ENCODE measurements around the gene PTPRR.

PTPRR gene

DNA sequence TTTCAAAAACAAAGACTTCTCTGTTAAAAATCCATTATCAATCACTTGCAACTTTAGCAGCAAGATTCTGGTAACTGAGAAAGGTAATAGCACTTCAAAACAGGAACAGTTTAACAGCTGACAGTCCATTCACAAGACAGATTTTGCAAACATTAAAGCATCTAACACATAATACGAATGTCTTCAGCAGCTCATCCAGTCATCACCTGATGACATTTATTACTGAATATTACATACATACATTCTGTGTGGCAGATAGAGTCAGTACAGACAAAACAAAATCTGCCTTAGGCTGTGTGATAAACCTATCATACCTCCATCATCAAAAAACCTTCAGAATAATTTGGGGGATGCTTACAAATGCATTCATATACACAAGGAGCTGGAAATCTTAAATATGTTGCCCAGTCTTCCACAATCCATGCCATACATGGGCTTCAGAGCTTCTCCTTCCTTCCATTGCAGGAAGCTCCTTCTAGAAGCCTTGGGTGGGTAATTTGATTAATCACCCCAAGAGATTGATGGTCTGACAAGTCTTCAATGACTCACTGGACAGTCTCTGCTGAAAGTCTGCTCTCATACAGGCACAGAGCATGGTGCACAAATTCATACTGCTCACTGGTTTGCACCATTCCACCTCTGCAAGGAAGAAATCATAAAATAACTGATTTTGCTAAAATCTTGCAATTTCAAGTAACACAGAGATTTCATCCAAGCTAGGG is 281.7 kb downstream of the PTPRR start:
- Histone ChIP-seq H3K9ac (ENCODE audit: low read length) (no peak overlapping the region), H3K9me3 (ENCODE audit: insufficient read depth, low read depth, low read length) (no peaks in the 10 kb centered on the region), H4K12ac (ENCODE audit: low read depth, low read length) (no peak overlapping the region), H3K27me3 (ENCODE audit: insufficient read depth, low read length) (no peaks in the 10 kb centered on the region), H3K79me1 (ENCODE audit: low read length) (no peaks in the 10 kb centered on the region), H3K14ac (ENCODE audit: low read length) (no peak overlapping the region), H4K91ac (ENCODE audit: low read depth, low read length) (no peak overlapping the region), H3K23ac (ENCODE audit: low read length) (no peak overlapping the region), H3K4me1 (ENCODE audit: control insufficient read depth in 1 of 2, insufficient read depth in 2 of 2, low read length in 2 of 2) (no peaks in the 10 kb centered on the region), H2AFZ (ENCODE audit: insufficient read depth, low read length, poor library complexity) (no peak overlapping the region), H3K18ac (ENCODE audit: low read length) (no peak overlapping the region), H2BK120ac (ENCODE audit: insufficient read depth, low read length, poor library complexity) (no peak overlapping the region), H4K8ac (ENCODE audit: low read depth, low read length) (no peak overlapping the region), H3K79me2 (ENCODE audit: control insufficient read depth, insufficient read depth, low read length, poor library complexity) (no peaks in the 10 kb centered on the region), H2BK12ac (ENCODE audit: low read length) (no peak overlapping the region), H3K27ac (ENCODE audit: low read depth, low read length) (no peak overlapping the region), H3K4me3 (ENCODE audit: low read depth, low read length) (no peak overlapping the region), H3K4me2 (ENCODE audit: low read length) (no peak overlapping the region), H3K36me3 (ENCODE audit: control insufficient read depth in 1 of 2, insufficient read depth in 2 of 2, low read length in 2 of 2) (no peaks in the 10 kb centered on the region), H2BK5ac (ENCODE audit: low read depth, low read length, poor library complexity) (no peak overlapping the region), H3K4ac (ENCODE audit: low read depth, low read length) (no peak overlapping the region), H2AK5ac (ENCODE audit: low read length) (no peak overlapping the region)
- no CpG with 5 or more reads among the region's 1 CpG for WGBS (ENCODE audit: extremely low coverage, insufficient coverage, insufficient read length)
- no peak for DNase-seq

DNA sequence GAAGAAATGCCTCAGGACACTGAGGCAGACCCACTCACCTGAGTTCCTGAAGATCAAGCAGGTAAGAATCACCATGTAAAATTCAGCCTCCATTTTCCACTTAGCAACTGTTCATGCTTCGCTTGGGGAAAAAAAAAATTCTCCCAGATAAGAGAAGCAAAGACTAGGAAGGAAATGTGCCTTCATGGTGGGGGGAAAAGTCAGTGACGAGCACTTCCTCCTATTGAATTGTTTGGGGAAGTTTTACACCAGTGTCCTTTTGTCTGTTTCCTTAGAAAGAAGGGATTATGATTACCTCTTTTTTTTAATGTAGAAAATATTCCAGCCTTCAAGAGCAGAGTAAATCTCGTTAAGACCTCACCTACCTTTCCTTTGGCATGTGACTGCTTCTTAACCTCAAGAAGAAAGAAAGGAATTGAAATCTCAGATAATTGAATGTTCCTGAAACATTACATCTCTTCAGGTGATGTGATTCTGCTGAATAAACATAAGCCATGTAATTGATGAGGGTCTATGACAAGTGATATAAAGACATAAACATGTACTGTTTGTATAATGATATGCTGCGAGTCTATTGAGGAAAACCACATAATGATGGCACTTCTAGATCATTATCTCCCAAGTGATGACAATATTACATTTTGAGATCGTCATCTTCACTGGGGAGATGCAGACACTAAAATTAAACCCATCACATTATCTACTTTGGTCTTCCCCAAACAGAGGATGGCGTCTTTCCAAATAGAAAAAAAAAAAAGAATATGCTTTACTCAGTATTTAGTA is 283.0 kb downstream of the PTPRR start, which contains the start of gene PTPRB:
Gene PTPRB, minus strand, starts transcription at position 127 of the 783 bp plus-strand sequence. Its CDS starts 34 bp downstream, at position 93.
- no peak within 1 kb of the TSS for H2AFZ ChIP-seq (ENCODE audit: insufficient read depth, low read length, poor library complexity)
- no peaks in the 10 kb centered on the region for H3K4me1 ChIP-seq (ENCODE audit: control insufficient read depth in 1 of 2, insufficient read depth in 2 of 2, low read length in 2 of 2)
- H3K79me2 ChIP-seq (ENCODE audit: control insufficient read depth, insufficient read depth, low read length, poor library complexity) = no peaks in the 10 kb centered on the region
- no peak within 1 kb of the TSS for H2BK5ac ChIP-seq (ENCODE audit: low read depth, low read length, poor library complexity)
- H3K27ac ChIP-seq (ENCODE audit: low read depth, low read length) = no peak within 1 kb of the TSS
- no peak within 1 kb of the TSS for H3K14ac ChIP-seq (ENCODE audit: low read length)
- H2AK5ac ChIP-seq (ENCODE audit: low read length) = no peak within 1 kb of the TSS
- no peak within 1 kb of the TSS for H2BK120ac ChIP-seq (ENCODE audit: insufficient read depth, low read length, poor library complexity)
- H3K4me2 ChIP-seq (ENCODE audit: low read length) = no peak within 1 kb of the TSS
- H3K4ac ChIP-seq (ENCODE audit: low read depth, low read length) = no peak within 1 kb of the TSS
- H3K23ac ChIP-seq (ENCODE audit: low read length) = no peak within 1 kb of the TSS
- no peaks in the 10 kb centered on the region for H3K27me3 ChIP-seq (ENCODE audit: insufficient read depth, low read length)
- no peak within 1 kb of the TSS for H2BK12ac ChIP-seq (ENCODE audit: low read length)
- H3K79me1 ChIP-seq (ENCODE audit: low read length) = no peaks in the 10 kb centered on the region
- no CpG with 5 or more reads among the region's 6 CpGs for WGBS (ENCODE audit: extremely low coverage, insufficient coverage, insufficient read length)
- H3K9me3 ChIP-seq (ENCODE audit: insufficient read depth, low read depth, low read length) = no peaks in the 10 kb centered on the region
- H4K12ac ChIP-seq (ENCODE audit: low read depth, low read length) = no peak within 1 kb of the TSS
- DNase-seq = no peak
- H3K9ac ChIP-seq (ENCODE audit: low read length) = no peak within 1 kb of the TSS
- H3K36me3 ChIP-seq (ENCODE audit: control insufficient read depth in 1 of 2, insufficient read depth in 2 of 2, low read length in 2 of 2) = no peaks in the 10 kb centered on the region
- no peak within 1 kb of the TSS for H4K8ac ChIP-seq (ENCODE audit: low read depth, low read length)
- H3K4me3 ChIP-seq (ENCODE audit: low read depth, low read length) = no peak within 1 kb of the TSS
- H3K18ac ChIP-seq (ENCODE audit: low read length) = no peak within 1 kb of the TSS
- no peak within 1 kb of the TSS for H4K91ac ChIP-seq (ENCODE audit: low read depth, low read length)

DNA sequence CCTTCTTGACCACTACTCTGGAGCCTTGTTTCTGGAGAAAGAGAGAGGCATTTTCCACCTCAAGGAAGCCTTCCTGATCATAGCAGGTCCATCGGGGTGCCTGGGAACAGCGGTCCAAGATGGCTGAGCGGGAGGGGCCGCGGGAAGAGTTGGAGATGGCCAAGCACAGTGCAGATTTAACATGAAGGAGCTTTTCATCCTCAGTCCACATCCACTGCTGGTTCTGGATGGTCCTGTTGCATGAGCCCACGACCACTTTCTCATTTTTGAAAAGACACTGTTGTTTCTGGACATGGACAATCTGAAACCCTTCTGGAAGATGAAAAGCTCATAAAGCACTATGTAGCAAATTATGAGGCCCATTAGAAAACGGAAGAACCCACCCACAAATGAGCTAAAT is 284.8 kb downstream of the PTPRR start:
- Histone ChIP-seq H3K4me3 (ENCODE audit: low read depth, low read length) (no peak overlapping the region), H3K27ac (ENCODE audit: low read depth, low read length) (no peak overlapping the region), H2BK5ac (ENCODE audit: low read depth, low read length, poor library complexity) (no peak overlapping the region), H3K9ac (ENCODE audit: low read length) (no peak overlapping the region), H3K18ac (ENCODE audit: low read length) (no peak overlapping the region), H3K14ac (ENCODE audit: low read length) (no peak overlapping the region), H3K4me1 (ENCODE audit: control insufficient read depth in 1 of 2, insufficient read depth in 2 of 2, low read length in 2 of 2) (no peaks in the 10 kb centered on the region), H3K79me2 (ENCODE audit: control insufficient read depth, insufficient read depth, low read length, poor library complexity) (no peaks in the 10 kb centered on the region), H4K12ac (ENCODE audit: low read depth, low read length) (no peak overlapping the region), H3K4ac (ENCODE audit: low read depth, low read length) (no peak overlapping the region), H2BK12ac (ENCODE audit: low read length) (no peak overlapping the region), H3K27me3 (ENCODE audit: insufficient read depth, low read length) (no peaks in the 10 kb centered on the region), H3K23ac (ENCODE audit: low read length) (no peak overlapping the region), H2BK120ac (ENCODE audit: insufficient read depth, low read length, poor library complexity) (no peak overlapping the region), H2AFZ (ENCODE audit: insufficient read depth, low read length, poor library complexity) (no peak overlapping the region), H4K8ac (ENCODE audit: low read depth, low read length) (no peak overlapping the region), H3K36me3 (ENCODE audit: control insufficient read depth in 1 of 2, insufficient read depth in 2 of 2, low read length in 2 of 2) (no peaks in the 10 kb centered on the region), H3K79me1 (ENCODE audit: low read length) (no peaks in the 10 kb centered on the region), H2AK5ac (ENCODE audit: low read length) (no peak overlapping the region), H3K4me2 (ENCODE audit: low read length) (no peak overlapping the region), H3K9me3 (ENCODE audit: insufficient read depth, low read depth, low read length) (no peaks in the 10 kb centered on the region), H4K91ac (ENCODE audit: low read depth, low read length) (no peak overlapping the region)
- no peak for DNase-seq
- no CpG with 5 or more reads among the region's 7 CpGs for WGBS (ENCODE audit: extremely low coverage, insufficient coverage, insufficient read length)

DNA sequence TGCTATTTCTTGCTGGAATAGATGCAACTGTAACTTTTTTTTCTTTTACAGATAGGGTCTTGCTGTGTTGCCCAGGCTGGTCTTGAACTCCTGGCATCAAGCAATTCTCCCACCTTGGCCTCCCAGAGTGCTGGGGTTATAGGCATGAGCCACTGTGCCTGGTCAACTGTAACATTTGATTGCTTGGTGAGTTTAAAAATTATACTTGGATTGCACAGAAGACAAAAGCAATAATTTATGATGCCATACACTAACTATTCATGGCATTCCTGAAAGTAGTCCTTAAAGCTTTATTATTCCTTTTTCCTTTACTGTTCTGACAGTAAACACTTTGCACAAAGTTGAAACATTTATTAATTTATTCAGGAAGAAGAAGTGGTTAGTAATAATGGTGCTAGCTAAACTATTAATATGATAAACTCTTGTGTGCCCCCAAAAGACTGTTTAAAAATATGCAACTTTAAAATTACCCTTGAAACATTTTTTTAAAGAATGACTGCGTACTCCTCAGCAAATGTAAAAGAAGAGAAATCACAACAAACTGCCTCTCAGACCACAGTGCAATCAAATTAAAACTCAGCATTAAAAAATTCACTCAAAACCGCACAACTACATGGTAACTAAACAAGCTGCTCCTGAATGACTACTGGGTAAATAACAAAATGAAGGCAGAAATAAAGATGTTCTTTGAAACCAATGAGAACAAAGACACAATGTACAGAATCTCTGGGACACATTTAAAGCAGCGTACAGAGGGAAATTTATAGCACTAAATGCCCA is 291.6 kb downstream of the PTPRR start:
- no peaks in the 10 kb centered on the region for H3K4me1 ChIP-seq (ENCODE audit: control insufficient read depth in 1 of 2, insufficient read depth in 2 of 2, low read length in 2 of 2)
- H2BK12ac ChIP-seq (ENCODE audit: low read length) = no peak overlapping the region
- H3K9me3 ChIP-seq (ENCODE audit: insufficient read depth, low read depth, low read length) = no peaks in the 10 kb centered on the region
- no peak overlapping the region for H3K4ac ChIP-seq (ENCODE audit: low read depth, low read length)
- DNase-seq = no peak
- no peak overlapping the region for H2AK5ac ChIP-seq (ENCODE audit: low read length)
- H3K14ac ChIP-seq (ENCODE audit: low read length) = no peak overlapping the region
- H2BK5ac ChIP-seq (ENCODE audit: low read depth, low read length, poor library complexity) = no peak overlapping the region
- WGBS (ENCODE audit: extremely low coverage, insufficient coverage, insufficient read length) = no CpG with 5 or more reads among the region's 3 CpGs
- no peak overlapping the region for H3K4me3 ChIP-seq (ENCODE audit: low read depth, low read length)
- H3K23ac ChIP-seq (ENCODE audit: low read length) = no peak overlapping the region
- H4K8ac ChIP-seq (ENCODE audit: low read depth, low read length) = no peak overlapping the region
- no peak overlapping the region for H4K12ac ChIP-seq (ENCODE audit: low read depth, low read length)
- no peaks in the 10 kb centered on the region for H3K79me1 ChIP-seq (ENCODE audit: low read length)
- H3K79me2 ChIP-seq (ENCODE audit: control insufficient read depth, insufficient read depth, low read length, poor library complexity) = no peaks in the 10 kb centered on the region
- no peaks in the 10 kb centered on the region for H3K36me3 ChIP-seq (ENCODE audit: control insufficient read depth in 1 of 2, insufficient read depth in 2 of 2, low read length in 2 of 2)
- H4K91ac ChIP-seq (ENCODE audit: low read depth, low read length) = no peak overlapping the region
- H3K27ac ChIP-seq (ENCODE audit: low read depth, low read length) = no peak overlapping the region
- H3K27me3 ChIP-seq (ENCODE audit: insufficient read depth, low read length) = no peaks in the 10 kb centered on the region
- H2BK120ac ChIP-seq (ENCODE audit: insufficient read depth, low read length, poor library complexity) = no peak overlapping the region
- no peak overlapping the region for H3K18ac ChIP-seq (ENCODE audit: low read length)
- no peak overlapping the region for H3K4me2 ChIP-seq (ENCODE audit: low read length)
- no peak overlapping the region for H2AFZ ChIP-seq (ENCODE audit: insufficient read depth, low read length, poor library complexity)
- no peak overlapping the region for H3K9ac ChIP-seq (ENCODE audit: low read length)
